SK-N-SH treated with all-trans-retinoic acid at 6 μM for 48 hours (cell line): Measurements from ENCODE around the gene CAPN1.
A peak's percentile ranks its signal among the peaks of the same experiment; 100 is the strongest.
"Not testable (repeated sequence)": the region's sequence is repeated elsewhere in the genome, so short reads cannot be mapped to it uniquely, and the experiment has no call there.

Experiments used
- ATAC-seq: fragments of 200-7000 bp; cut with Tn5 transposase; 3 replicates; pipeline ENCODE4 v1.9.1; 2020; ENCODE audit warnings: mild to moderate bottlenecking, moderate library complexity
- ARNTL ChIP-seq: fragments of 450-650 bp; formaldehyde crosslinking; IDR thresholded peaks from 2 replicates; pipeline ENCODE4 v1.5.0; 2020; ENCODE audit warnings: low read depth, mild to moderate bottlenecking, moderate library complexity, borderline replicate concordance
- BACH2 ChIP-seq: fragments of 250-450 bp; sonication (Bioruptor Pico); IDR thresholded peaks from 2 replicates; pipeline ENCODE4 v1.9.0; 2021; ENCODE audit warnings: mild to moderate bottlenecking, borderline replicate concordance
- CSDC2 ChIP-seq: fragments of 250-450 bp; sonication (Bioruptor Pico); IDR thresholded peaks from 2 replicates; pipeline ENCODE4 v1.5.0; 2020; ENCODE audit warnings: mild to moderate bottlenecking, moderate library complexity
- ESRRG ChIP-seq: fragments of 250-450 bp; sonication (Bioruptor Pico); IDR thresholded peaks from 2 replicates; pipeline ENCODE4 v1.6.1; 2021; ENCODE audit warnings: mild to moderate bottlenecking
- GLIS3 ChIP-seq: fragments of 250-450 bp; sonication (Bioruptor Pico); IDR thresholded peaks from 2 replicates; pipeline ENCODE4 v1.5.0; 2020; ENCODE audit warnings: mild to moderate bottlenecking, moderate library complexity
- OSR1 ChIP-seq: fragments of 250-450 bp; sonication (Bioruptor Pico); IDR thresholded peaks from 2 replicates; pipeline ENCODE4 v1.8.0; 2022; ENCODE audit warnings: moderate library complexity, mild to moderate bottlenecking, inconsistent platforms
- RARB ChIP-seq: fragments of 250-450 bp; sonication (Bioruptor Pico); IDR thresholded peaks from 2 replicates; pipeline ENCODE4 v1.8.0; 2021; ENCODE audit warnings: mild to moderate bottlenecking, moderate library complexity
- SNAI2 ChIP-seq: fragments of 250-450 bp; sonication (Bioruptor Pico); IDR thresholded peaks from 2 replicates; pipeline ENCODE4 v1.5.0; 2020; ENCODE audit warnings: mild to moderate bottlenecking, moderate library complexity
- TCF4 ChIP-seq: fragments of 250-450 bp; sonication (Bioruptor Pico); IDR thresholded peaks from 2 replicates; pipeline ENCODE4 v1.8.0; 2021; ENCODE audit warnings: mild to moderate bottlenecking, moderate library complexity, borderline replicate concordance
- TOX ChIP-seq: fragments of 250-450 bp; sonication (Bioruptor Pico); IDR thresholded peaks from 2 replicates; pipeline ENCODE4 v1.8.0; 2021; ENCODE audit warnings: mild to moderate bottlenecking, moderate library complexity, borderline replicate concordance
- ZFP3 ChIP-seq: fragments of 250-450 bp; sonication (Bioruptor Pico); IDR thresholded peaks from 2 replicates; pipeline ENCODE4 v1.5.0; 2020; ENCODE audit warnings: mild to moderate bottlenecking, moderate library complexity
- ZFP30 ChIP-seq: fragments of 450-650 bp; formaldehyde crosslinking; IDR thresholded peaks from 2 replicates; pipeline ENCODE4 v1.5.0; 2022; ENCODE audit warnings: mild to moderate bottlenecking, moderate library complexity
- ZNF70 ChIP-seq: fragments of 450-650 bp; formaldehyde crosslinking; IDR thresholded peaks from 2 replicates; pipeline ENCODE4 v1.5.0; 2020; ENCODE audit warnings: mild to moderate bottlenecking, moderate library complexity
- ZNF8 ChIP-seq: fragments of 450-650 bp; formaldehyde crosslinking; IDR thresholded peaks from 2 replicates; pipeline ENCODE4 v1.5.0; 2020; ENCODE audit warnings: mild to moderate bottlenecking, moderate library complexity
- TF ChIP-seq, protein P1 (sequence below): fragments of 250-450 bp; sonication (Bioruptor Pico); IDR thresholded peaks from 2 replicates; pipeline ENCODE4 v1.5.0; 2020; ENCODE audit warnings: mild to moderate bottlenecking, moderate library complexity
- TF ChIP-seq, protein P2 (sequence below): fragments of 250-450 bp; sonication (Bioruptor Pico); IDR thresholded peaks from 2 replicates; pipeline ENCODE4 v1.8.0; 2020; ENCODE audit warnings: mild to moderate bottlenecking, moderate library complexity, borderline replicate concordance
- TF ChIP-seq, protein P3 (sequence below): fragments of 250-450 bp; sonication (Bioruptor Pico); IDR thresholded peaks from 2 replicates; pipeline ENCODE4 v1.5.1; 2021; ENCODE audit warnings: mild to moderate bottlenecking, moderate library complexity

Gene CAPN1

DNA sequence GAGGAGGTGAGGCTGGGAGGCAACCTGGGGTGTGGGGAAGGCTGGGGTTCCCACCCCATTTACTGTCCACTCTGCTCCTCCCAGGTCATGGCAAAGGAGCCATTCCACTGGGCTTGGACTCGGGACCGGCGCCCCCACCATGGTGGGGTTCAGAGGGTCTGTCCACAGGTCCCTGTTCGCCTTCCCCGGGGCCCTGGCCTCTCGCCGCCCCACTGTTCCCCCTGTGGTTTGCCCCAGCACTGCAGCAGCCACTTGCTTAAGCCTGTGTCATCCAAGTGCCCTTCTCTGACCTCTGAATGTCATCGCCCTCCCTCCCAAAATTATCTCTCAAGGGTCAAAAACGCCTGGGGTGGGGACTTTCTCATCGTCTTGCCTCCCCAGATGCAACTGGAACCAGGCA lies 9.1 kb upstream of the CAPN1 start:
- ATAC-seq, result no peak
- TF ChIP-seq ZFP3 (CRISPR knock-in tag), result no peak
- no peak for TF ChIP-seq GLIS3 (CRISPR knock-in tag)
- TF ChIP-seq, protein P1, sequence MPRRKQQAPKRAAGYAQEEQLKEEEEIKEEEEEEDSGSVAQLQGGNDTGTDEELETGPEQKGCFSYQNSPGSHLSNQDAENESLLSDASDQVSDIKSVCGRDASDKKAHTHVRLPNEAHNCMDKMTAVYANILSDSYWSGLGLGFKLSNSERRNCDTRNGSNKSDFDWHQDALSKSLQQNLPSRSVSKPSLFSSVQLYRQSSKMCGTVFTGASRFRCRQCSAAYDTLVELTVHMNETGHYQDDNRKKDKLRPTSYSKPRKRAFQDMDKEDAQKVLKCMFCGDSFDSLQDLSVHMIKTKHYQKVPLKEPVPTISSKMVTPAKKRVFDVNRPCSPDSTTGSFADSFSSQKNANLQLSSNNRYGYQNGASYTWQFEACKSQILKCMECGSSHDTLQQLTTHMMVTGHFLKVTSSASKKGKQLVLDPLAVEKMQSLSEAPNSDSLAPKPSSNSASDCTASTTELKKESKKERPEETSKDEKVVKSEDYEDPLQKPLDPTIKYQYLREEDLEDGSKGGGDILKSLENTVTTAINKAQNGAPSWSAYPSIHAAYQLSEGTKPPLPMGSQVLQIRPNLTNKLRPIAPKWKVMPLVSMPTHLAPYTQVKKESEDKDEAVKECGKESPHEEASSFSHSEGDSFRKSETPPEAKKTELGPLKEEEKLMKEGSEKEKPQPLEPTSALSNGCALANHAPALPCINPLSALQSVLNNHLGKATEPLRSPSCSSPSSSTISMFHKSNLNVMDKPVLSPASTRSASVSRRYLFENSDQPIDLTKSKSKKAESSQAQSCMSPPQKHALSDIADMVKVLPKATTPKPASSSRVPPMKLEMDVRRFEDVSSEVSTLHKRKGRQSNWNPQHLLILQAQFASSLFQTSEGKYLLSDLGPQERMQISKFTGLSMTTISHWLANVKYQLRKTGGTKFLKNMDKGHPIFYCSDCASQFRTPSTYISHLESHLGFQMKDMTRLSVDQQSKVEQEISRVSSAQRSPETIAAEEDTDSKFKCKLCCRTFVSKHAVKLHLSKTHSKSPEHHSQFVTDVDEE, result no peak
- no peak for TF ChIP-seq CSDC2 (CRISPR knock-in tag)
- TF ChIP-seq RARB (CRISPR knock-in tag), result no peak
- no peak for TF ChIP-seq ZNF70
- TF ChIP-seq TOX (CRISPR knock-in tag), result no peak
- TF ChIP-seq, all 23 proteins: peak for 0

DNA sequence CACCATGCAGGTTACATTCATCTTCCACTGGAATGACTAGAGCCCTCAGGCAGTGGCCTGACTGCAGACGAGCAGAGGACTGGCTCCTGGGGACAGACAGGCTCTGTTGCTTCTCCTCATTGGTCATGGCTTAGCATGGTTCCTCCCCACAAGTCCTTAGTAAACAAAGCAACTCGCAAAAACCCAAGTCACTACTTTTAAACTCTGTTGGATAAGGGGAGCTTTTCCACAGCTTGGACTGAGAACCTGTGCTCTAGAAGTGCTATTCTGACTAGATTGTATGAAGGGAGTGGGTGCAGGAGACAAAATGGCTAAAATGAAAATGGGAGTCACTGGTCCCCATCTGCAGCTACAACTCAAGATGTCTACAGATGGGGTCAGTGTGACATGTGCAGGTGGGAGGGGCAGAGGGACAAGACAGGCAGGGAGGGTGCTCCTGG lies 7.1 kb upstream of the CAPN1 start:
- ATAC-seq, result not testable (repeated sequence)

DNA sequence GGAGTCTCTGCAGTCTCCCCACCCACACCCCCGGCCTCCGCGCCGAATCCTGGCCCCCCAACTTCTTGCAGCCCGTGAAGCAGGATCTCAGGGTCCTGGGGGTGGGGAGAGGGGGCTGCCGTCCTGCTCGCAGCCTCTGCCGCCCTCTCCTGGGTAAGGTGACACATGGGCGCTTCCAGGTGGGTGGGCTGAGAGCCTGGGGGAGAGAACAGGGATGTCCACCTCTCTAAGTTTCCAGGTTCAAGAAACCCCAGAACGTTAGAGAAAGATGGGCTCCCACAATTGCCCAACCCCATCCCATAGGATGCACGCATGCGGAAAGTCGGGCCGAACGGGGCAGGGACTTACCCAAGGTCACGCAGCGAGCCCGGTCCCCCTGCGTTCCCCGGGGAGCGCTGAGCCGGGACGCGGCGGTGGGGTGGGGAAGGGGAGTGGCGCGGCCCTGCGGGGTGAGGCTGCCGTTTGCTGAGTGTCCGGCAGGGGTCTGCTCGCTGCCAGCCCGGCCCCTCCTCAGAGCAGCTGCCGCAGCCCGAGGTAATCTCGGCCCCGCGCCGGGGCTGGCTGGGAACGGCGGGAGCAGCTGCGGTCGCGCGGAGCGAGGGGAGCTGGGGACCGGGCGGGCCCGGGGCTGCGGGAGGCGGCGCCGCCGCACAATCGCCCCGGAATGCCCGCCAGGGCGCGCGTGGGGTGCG lies 705 bp upstream of the CAPN1 start:
- peak; percentile 80 for ATAC-seq
- TF ChIP-seq, protein P2, sequence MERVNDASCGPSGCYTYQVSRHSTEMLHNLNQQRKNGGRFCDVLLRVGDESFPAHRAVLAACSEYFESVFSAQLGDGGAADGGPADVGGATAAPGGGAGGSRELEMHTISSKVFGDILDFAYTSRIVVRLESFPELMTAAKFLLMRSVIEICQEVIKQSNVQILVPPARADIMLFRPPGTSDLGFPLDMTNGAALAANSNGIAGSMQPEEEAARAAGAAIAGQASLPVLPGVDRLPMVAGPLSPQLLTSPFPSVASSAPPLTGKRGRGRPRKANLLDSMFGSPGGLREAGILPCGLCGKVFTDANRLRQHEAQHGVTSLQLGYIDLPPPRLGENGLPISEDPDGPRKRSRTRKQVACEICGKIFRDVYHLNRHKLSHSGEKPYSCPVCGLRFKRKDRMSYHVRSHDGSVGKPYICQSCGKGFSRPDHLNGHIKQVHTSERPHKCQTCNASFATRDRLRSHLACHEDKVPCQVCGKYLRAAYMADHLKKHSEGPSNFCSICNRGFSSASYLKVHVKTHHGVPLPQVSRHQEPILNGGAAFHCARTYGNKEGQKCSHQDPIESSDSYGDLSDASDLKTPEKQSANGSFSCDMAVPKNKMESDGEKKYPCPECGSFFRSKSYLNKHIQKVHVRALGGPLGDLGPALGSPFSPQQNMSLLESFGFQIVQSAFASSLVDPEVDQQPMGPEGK (CRISPR knock-in tag), result peak; percentile 13; the same call in 1 of the 2 replicates
- TF ChIP-seq ZFP3 (CRISPR knock-in tag), result no peak

DNA sequence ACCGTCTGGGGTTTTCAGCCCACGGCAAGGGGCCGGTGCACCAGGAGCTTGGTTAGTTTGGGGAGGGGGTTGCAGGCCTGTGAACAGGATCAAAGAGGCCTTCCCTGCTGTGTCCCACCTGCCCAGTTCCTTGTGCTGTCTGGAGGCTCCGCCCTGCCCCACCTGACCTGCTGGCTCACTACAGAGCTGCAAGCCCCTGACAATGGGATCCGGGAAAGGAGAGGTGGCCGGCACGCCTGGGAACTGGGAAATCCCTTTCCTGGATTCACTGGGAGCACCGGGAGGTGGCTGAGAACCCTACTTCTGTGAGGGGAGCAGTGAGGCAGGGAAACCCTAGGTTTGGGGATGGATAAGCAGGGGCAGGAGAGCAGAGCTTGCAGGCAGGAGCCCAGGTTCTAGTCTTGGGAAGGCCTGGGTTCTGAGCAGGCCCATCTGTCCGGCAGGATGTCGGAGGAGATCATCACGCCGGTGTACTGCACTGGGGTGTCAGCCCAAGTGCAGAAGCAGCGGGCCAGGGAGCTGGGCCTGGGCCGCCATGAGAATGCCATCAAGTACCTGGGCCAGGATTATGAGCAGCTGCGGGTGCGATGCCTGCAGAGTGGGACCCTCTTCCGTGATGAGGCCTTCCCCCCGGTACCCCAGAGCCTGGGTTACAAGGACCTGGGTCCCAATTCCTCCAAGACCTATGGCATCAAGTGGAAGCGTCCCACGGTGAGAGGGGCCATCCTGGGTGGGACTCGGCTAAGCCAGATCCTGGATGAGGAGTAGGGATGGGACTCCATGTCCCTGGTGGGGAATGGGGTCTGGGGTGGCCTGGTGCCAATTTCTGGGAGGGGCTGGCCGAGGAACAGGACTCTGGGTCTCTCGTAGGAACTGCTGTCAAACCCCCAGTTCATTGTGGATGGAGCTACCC lies 786 bp downstream of the CAPN1 start:
- no peak for TF ChIP-seq ARNTL (CRISPR knock-in tag)
- TF ChIP-seq, protein P1, result no peak
- TF ChIP-seq, protein P3, sequence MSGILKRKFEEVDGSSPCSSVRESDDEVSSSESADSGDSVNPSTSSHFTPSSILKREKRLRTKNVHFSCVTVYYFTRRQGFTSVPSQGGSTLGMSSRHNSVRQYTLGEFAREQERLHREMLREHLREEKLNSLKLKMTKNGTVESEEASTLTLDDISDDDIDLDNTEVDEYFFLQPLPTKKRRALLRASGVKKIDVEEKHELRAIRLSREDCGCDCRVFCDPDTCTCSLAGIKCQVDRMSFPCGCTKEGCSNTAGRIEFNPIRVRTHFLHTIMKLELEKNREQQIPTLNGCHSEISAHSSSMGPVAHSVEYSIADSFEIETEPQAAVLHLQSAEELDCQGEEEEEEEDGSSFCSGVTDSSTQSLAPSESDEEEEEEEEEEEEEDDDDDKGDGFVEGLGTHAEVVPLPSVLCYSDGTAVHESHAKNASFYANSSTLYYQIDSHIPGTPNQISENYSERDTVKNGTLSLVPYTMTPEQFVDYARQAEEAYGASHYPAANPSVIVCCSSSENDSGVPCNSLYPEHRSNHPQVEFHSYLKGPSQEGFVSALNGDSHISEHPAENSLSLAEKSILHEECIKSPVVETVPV (CRISPR knock-in tag), result no peak
- ATAC-seq, result peak; percentile 46

DNA sequence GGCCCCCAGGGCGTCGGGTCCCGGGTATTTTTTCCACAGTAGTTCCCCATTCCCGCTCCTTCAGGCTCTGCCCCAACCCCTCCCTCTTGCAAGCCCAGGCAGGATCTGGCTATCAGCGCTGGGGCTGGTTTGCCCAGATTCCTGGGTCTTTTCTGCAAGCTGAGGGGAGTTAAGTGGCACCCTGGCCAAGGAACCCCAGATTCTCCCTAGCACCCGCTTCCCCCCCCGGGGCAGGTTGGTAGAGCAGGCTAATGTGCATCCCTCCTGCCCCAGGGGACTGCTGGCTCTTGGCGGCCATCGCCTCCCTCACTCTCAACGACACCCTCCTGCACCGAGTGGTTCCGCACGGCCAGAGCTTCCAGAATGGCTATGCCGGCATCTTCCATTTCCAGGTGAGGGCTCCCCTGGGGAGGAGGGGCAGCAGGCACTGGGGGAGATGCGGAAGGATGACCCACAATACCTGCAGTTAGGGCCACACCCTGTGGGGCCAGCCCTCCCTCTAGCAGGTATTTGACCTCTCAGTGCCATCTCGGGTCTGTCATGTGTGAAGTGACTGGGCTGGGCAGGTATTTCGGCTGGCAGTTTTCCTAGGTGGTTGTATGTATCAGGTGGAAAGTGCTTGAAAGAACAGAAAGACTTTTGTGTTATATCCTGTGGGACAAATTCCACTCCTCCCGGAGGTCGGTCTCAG lies 1.6 kb downstream of the CAPN1 start:
- no peak for ATAC-seq
- TF ChIP-seq ZNF8 (CRISPR knock-in tag), result no peak
- TF ChIP-seq TOX (CRISPR knock-in tag), result no peak
- no peak for TF ChIP-seq ESRRG (CRISPR knock-in tag)
- TF ChIP-seq, protein P1, result no peak
- TF ChIP-seq, protein P3 (CRISPR knock-in tag), result no peak
- no peak for TF ChIP-seq BACH2 (CRISPR knock-in tag)
- TF ChIP-seq ZFP3 (CRISPR knock-in tag), result no peak
- no peak for TF ChIP-seq CSDC2 (CRISPR knock-in tag)
- no peak for TF ChIP-seq OSR1 (CRISPR knock-in tag)
- no peak for TF ChIP-seq ZFP30 (CRISPR knock-in tag)
- TF ChIP-seq ZNF70, result no peak
- TF ChIP-seq TCF4 (CRISPR knock-in tag), result no peak
- TF ChIP-seq SNAI2 (CRISPR knock-in tag), result no peak
